GM23248 (cell line): ENCODE measurements around the gene OR10H5. TPM values are rescaled to one million over a fixed set of nuclear protein-coding genes. Genes with fewer than 3 reads are reported as not detected.

Experiments used
- DNase-seq: peaks from one replicate; pipeline ENCODE4 v3.0.0-alpha.2; 2015
- H2AFZ ChIP-seq: fragments of 200-600 bp; sonication (generic); 2 replicates; pipeline ENCODE4 v1.6.1; 2016; ENCODE audit warnings: antibody characterized with exemption
- H3F3A ChIP-seq: fragments of 200-600 bp; sonication (generic); 2 replicates; pipeline ENCODE4 v1.6.1; 2016; ENCODE audit warnings: mild to moderate bottlenecking, antibody characterized with exemption, mixed run types; ENCODE audit not compliant: insufficient read depth
- H3K27ac ChIP-seq: fragments of 200-600 bp; sonication (generic); 2 replicates; pipeline ENCODE4 v1.5.1; 2016; ENCODE audit warnings: mild to moderate bottlenecking
- H3K27me3 ChIP-seq: fragments of 200-600 bp; sonication (generic); replicated peaks from 2 replicates; pipeline ENCODE4 v1.6.1; 2016; ENCODE audit warnings: mild to moderate bottlenecking; ENCODE audit not compliant: insufficient read depth
- H3K36me3 ChIP-seq: fragments of 200-600 bp; sonication (generic); 2 replicates; pipeline ENCODE4 v1.6.1; 2016; ENCODE audit warnings: low read depth, mild to moderate bottlenecking
- H3K4me1 ChIP-seq: fragments of 200-600 bp; sonication (generic); 2 replicates; pipeline ENCODE4 v1.6.1; 2016; ENCODE audit warnings: mild to moderate bottlenecking; ENCODE audit not compliant: insufficient read depth
- H3K4me2 ChIP-seq: fragments of 200-600 bp; sonication (generic); one replicate; pipeline ENCODE4 v1.6.1; 2016; ENCODE audit warnings: mild to moderate bottlenecking; ENCODE audit not compliant: unreplicated experiment
- H3K4me3 ChIP-seq: fragments of 200-600 bp; sonication (generic); 2 replicates; pipeline ENCODE4 v1.5.1; 2016; ENCODE audit warnings: mild to moderate bottlenecking
- H3K79me2 ChIP-seq: fragments of 200-600 bp; sonication (generic); 2 replicates; pipeline ENCODE4 v1.6.1; 2016; ENCODE audit warnings: mild to moderate bottlenecking; ENCODE audit not compliant: insufficient read depth
- H3K9ac ChIP-seq: fragments of 200-600 bp; sonication (generic); 2 replicates; pipeline ENCODE4 v1.6.1; 2016; ENCODE audit warnings: mild to moderate bottlenecking
- H3K9me2 ChIP-seq: fragments of 200-600 bp; sonication (generic); 2 replicates; pipeline ENCODE4 v1.6.1; 2016; ENCODE audit warnings: mixed run types, mild to moderate bottlenecking, moderate library complexity; ENCODE audit not compliant: insufficient read depth
- H3K9me3 ChIP-seq: fragments of 200-600 bp; sonication (generic); one replicate; pipeline ENCODE4 v1.6.1; 2017; ENCODE audit warnings: low read depth
- H4K20me1 ChIP-seq: fragments of 200-600 bp; sonication (generic); 2 replicates; pipeline ENCODE4 v1.6.0; 2016; ENCODE audit not compliant: insufficient read depth
- EZH2 ChIP-seq: fragments of 200-600 bp; sonication (generic); IDR thresholded peaks from 2 replicates; pipeline ENCODE4 v1.6.1; 2018; ENCODE audit warnings: antibody characterized with exemption, mild to moderate bottlenecking; ENCODE audit not compliant: insufficient read depth, poor library complexity, severe bottlenecking
- EZH2phosphoT487 ChIP-seq: fragments of 200-600 bp; sonication (generic); IDR thresholded peaks from 2 replicates; pipeline ENCODE4 v1.6.1; 2018; ENCODE audit warnings: antibody characterized with exemption, moderate library complexity, mild to moderate bottlenecking, low read depth; ENCODE audit not compliant: insufficient read depth
- WGBS, 2 experiments: methylation state at CpG; one replicate each; pipeline ENCODE4 v1.1.6; 2015 to 2017; ENCODE audit warnings: low lambda C conversion rate in 2 of 2, low coverage in 1 of 2; ENCODE audit errors: missing lambda C conversion rate in 2 of 2; 5-methylcytosine and 5-hydroxymethylcytosine counted together
- in situ Hi-C: fragments of 300-500 bp; cut with MboI; formaldehyde crosslinking; loops from 2 replicates; pipeline ENCODE4 v1.15.0; 2020
- polyA plus RNA-seq: library from polyadenylated mRNA; unstranded; fragments of >200 nt; fragmentation: Nextera tagmentation; extraction: Ambion mirVana; gene quantifications from 2 replicates; pipeline ENCODE4 v1.2.1, GENCODE V29; 2016
- total RNA-seq: library from RNA; depleted of rRNA; stranded (reverse); fragments of >200 nt; shearing (Covaris generic); gene quantifications from 2 replicates; pipeline ENCODE4 v1.2.3, GENCODE V29; 2014

Gene OR10H5
- total and polyA plus RNA-seq, 2 experiments from 2014 or later, result not detected

GRCh38 chr19:15776264-15776663 is 11.2 kb upstream of the OR10H5 start:
- H3K36me3 ChIP-seq, result no peaks in the 10 kb centered on the region
- no peaks in the 10 kb centered on the region for H3F3A ChIP-seq
- TF ChIP-seq EZH2phosphoT487, result no peak
- no peak for TF ChIP-seq EZH2
- H3K79me2 ChIP-seq, result no peaks in the 10 kb centered on the region
- H3K4me3 ChIP-seq, result no peak overlapping the region
- no peak overlapping the region for H3K9ac ChIP-seq
- DNase-seq, result no peak
- no peaks in the 10 kb centered on the region for H3K9me3 ChIP-seq
- no peak overlapping the region for H3K4me2 ChIP-seq
- in situ Hi-C loops, result loop anchor here (5.0 kb wide), 1 partner anchor 104 kb away; the partner anchor contains the start of gene CYP4F12
- no peak overlapping the region for H2AFZ ChIP-seq
- no peaks in the 10 kb centered on the region for H4K20me1 ChIP-seq
- H3K27me3 ChIP-seq, result no peaks in the 10 kb centered on the region
- no peaks in the 10 kb centered on the region for H3K4me1 ChIP-seq
- H3K9me2 ChIP-seq, result no peaks in the 10 kb centered on the region
- no peak overlapping the region for H3K27ac ChIP-seq
- WGBS, 2 experiments, result 19 to 29% methylated on average over 4 of the region's 4 CpGs

GRCh38 chr19:15776991-15777970 is 10.2 kb upstream of the OR10H5 start:
- H3F3A ChIP-seq, result no peaks in the 10 kb centered on the region
- TF ChIP-seq EZH2, result no peak
- no peak for TF ChIP-seq EZH2phosphoT487
- no peaks in the 10 kb centered on the region for H3K9me2 ChIP-seq
- H3K4me2 ChIP-seq, result no peak overlapping the region
- H3K4me1 ChIP-seq, result no peaks in the 10 kb centered on the region
- H3K9ac ChIP-seq, result no peak overlapping the region
- 17 to 22% methylated on average over 9 of the region's 9 CpGs for WGBS, 2 experiments
- H2AFZ ChIP-seq, result no peak overlapping the region
- no peak overlapping the region for H3K27ac ChIP-seq
- H3K9me3 ChIP-seq, result no peaks in the 10 kb centered on the region
- no peak overlapping the region for H3K4me3 ChIP-seq
- H3K36me3 ChIP-seq, result no peaks in the 10 kb centered on the region
- no peaks in the 10 kb centered on the region for H4K20me1 ChIP-seq
- no peak for DNase-seq
- H3K27me3 ChIP-seq, result no peaks in the 10 kb centered on the region
- in situ Hi-C loops, result loop anchor here (5.0 kb wide), 1 partner anchor 105 kb away; the partner anchor contains the start of gene CYP4F12
- no peaks in the 10 kb centered on the region for H3K79me2 ChIP-seq

- no peak overlapping the region for H3K4me2 ChIP-seq
- no peaks in the 10 kb centered on the region for H3K4me1 ChIP-seq
- H3F3A ChIP-seq, result no peaks in the 10 kb centered on the region
- H3K4me3 ChIP-seq, result no peak overlapping the region
- H4K20me1 ChIP-seq, result no peaks in the 10 kb centered on the region
- H3K9ac ChIP-seq, result no peak overlapping the region
- 1% methylated on average over 8 to 9 of the region's 10 CpGs for WGBS, 2 experiments
- no peaks in the 10 kb centered on the region for H3K9me2 ChIP-seq
- no peaks in the 10 kb centered on the region for H3K36me3 ChIP-seq
- no peaks in the 10 kb centered on the region for H3K9me3 ChIP-seq
- no peak overlapping the region for H2AFZ ChIP-seq
- H3K79me2 ChIP-seq, result no peaks in the 10 kb centered on the region
- H3K27ac ChIP-seq, result no peak overlapping the region
- DNase-seq, result peak; percentile 24
- TF ChIP-seq EZH2phosphoT487 (no peak), EZH2 (no peak)
- in situ Hi-C loops, result loop anchor here (5.0 kb wide), 1 partner anchor 108 kb away; the partner anchor contains the start of gene CYP4F12
- no peaks in the 10 kb centered on the region for H3K27me3 ChIP-seq
These were observed 7.5 kb upstream of the OR10H5 start for GRCh38 chr19:15779756-15780476.

GRCh38 chr19:15780610-15781418 is 6.6 kb upstream of the OR10H5 start:
- TF ChIP-seq EZH2, result no peak
- TF ChIP-seq EZH2phosphoT487, result no peak
- H3K79me2 ChIP-seq, result no peaks in the 10 kb centered on the region
- no peak overlapping the region for H3K4me2 ChIP-seq
- no peak overlapping the region for H3K9ac ChIP-seq
- no peak overlapping the region for H3K4me3 ChIP-seq
- DNase-seq, result no peak
- WGBS, 2 experiments, result 31 to 37% methylated on average over 7 of the region's 7 CpGs
- H3K9me2 ChIP-seq, result no peaks in the 10 kb centered on the region
- H2AFZ ChIP-seq, result no peak overlapping the region
- H3K4me1 ChIP-seq, result no peaks in the 10 kb centered on the region
- H3K36me3 ChIP-seq, result no peaks in the 10 kb centered on the region
- no peak overlapping the region for H3K27ac ChIP-seq
- H3K9me3 ChIP-seq, result no peaks in the 10 kb centered on the region
- H4K20me1 ChIP-seq, result no peaks in the 10 kb centered on the region
- H3F3A ChIP-seq, result no peaks in the 10 kb centered on the region
- no peaks in the 10 kb centered on the region for H3K27me3 ChIP-seq
- in situ Hi-C loops, result no loop called here
